Measurements from ENCODE around the gene ANKZF1. TPM values are rescaled to one million over a fixed set of nuclear protein-coding genes. Genes with fewer than 3 reads are reported as not detected.

Gene ANKZF1
- 33.5 and 40.4 TPM in 2 replicates for total RNA-seq (2014; rRNA removed; shearing (Covaris generic))

DNA sequence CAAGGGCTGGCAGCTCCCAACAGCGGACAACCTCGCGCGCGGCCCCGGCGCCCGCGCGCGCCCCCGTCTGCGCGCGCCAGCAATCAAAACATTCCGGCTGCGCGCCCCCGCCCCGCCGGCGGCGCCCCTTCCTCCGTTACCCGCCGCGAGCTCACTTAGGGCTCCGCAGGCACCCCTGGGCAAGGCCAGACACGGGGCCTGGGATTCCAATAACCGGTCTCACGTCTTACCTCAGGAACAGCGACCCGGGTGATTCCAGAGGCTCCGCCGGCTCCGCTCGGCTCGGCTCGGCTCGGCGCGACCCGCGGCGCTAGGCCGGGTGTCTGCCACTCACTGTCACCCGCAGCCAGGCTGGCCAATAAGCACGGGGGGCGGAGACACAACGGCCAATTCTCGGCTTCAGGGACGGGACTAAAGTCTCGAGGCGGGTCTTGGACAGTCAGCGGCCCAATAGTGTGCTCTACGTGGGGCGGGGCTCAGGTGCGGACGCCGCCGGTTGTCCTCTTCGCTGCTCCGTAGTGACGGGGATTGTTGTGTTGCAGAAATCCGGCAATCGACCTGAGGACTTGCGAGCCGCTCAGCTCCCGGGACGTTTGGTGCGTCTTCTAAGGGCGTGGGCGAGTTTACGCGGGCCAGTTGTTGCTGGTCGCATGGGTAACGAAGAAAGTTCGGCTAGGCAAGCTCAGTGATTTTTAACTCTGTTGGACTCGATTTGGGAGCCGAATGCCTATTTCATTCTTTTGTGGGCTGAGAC lies at the start of gene ANKZF1, which contains the start of gene ATG9A:
TSS of gene ANKZF1 (plus strand) at position 502 of the 754 bp plus-strand sequence. CDS start 452 bp downstream, outside the sequence.
TSS of gene ATG9A (minus strand) at position 332 of the 754 bp plus-strand sequence. CDS start 1,612 bp downstream, outside the sequence.

DNA sequence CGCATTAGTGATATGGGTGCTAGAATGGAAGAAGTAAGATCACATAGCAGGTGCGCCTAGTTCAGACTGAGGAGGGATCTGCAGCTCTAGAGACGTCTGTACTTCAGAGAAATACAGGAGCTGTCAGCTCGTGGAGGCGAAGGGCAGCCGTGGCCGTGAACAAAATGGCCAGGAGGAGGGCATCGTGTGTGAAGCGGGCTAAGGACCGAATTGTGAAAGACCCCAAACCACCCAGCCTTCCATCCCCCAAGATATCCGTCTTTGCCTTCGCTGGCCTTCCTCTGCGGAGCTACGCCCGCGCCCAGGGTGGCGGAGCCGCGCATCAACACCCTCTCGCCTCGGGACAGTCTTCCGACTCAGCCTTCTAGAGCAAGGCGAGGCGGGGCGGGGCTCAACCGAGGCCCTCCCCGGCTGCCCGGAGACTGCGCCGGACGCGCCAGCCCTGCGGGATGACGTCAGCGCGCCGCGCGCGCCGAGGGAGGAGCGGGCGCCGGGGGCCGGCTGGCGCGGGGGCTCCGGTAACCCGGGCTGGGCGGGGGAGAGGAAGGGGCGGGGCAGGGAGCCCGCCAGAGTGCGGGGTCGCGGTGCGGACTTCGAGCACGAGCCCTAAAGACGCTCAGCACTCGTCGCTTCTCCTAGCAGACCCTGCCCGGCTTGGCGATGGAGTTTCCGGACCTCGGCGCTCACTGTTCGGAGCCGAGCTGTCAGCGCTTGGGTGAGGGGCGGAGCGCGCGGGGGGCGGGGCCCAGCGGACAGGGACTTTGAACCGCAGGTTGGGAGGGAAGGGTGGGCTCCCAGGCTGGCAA lies 23.1 kb upstream of the ANKZF1 start, which contains the start of gene ZFAND2B:
TSS of gene ZFAND2B (plus strand) at position 455 of the 806 bp plus-strand sequence. CDS start at position 661, 206 bp downstream.

GRCh38 chr2:219218732-219219701 lies 10.6 kb upstream of the ANKZF1 start, which contains the start of gene ABCB6:
Gene ABCB6, minus strand, starts transcription at chr2:219218958. Its CDS starts 285 bp downstream, at chr2:219218673.

GRCh38 chr2:219245148-219245898 lies 15.7 kb downstream of the ANKZF1 start, which contains the start of the genes GLB1L and STK16:
Gene GLB1L, minus strand, starts transcription at chr2:219245444. Its CDS starts 1,871 bp downstream, at chr2:219243573.
Gene STK16, plus strand, starts transcription at chr2:219245479. Its CDS starts 521 bp downstream, at chr2:219246000.

DNA sequence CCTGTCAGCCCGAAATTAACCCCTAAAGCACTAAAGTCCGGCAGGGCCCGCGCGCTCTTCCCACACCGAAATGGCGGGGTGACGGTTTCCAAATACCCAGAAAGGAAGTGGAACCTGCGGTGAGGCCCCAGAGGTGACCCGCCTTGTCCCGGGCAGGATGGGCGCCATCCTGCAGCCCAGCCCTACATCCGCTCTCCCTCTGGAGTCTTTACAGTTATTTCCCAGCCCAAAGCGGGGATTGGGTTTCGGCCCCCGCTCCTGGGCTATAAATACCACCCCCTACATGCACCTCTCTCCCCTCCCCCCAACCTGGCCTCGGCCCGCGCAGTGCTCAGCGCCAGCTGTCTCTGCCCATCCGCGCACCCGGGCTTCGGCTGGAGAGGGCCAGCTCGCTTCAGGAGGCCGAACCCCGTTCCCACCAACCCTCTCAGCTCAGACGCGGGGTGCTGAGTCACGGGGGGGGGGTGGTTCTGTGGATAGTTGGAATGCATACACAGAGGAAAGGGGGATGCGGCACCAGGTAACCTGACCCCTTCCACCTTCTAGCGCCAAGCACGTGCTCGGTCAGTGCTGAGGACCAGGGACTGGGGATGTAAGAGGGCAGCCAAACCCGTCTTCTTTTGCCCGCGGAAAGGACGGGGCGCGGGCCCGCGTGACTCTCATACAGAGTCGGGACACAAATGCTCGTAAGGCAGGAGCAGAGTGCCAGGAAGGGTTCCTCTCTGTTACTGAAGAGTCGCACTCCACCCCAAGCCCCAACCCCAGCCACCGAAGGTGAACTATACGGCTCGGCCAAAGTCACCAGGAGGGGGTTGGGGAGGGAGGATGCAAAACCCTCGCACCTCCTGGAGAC lies 23.5 kb downstream of the ANKZF1 start, which contains the start of gene TUBA4B:
TSS of gene TUBA4B (plus strand) at position 344 of the 853 bp plus-strand sequence. CDS start at position 509, 165 bp downstream.

GRCh38 chr2:219253753-219254589 lies 24.4 kb downstream of the ANKZF1 start, which contains the start of gene TUBA4A:
Gene TUBA4A, minus strand, starts transcription at chr2:219253918. Its CDS starts 60 bp downstream, at chr2:219253858.

GRCh38 chr2:219279151-219279915 lies 49.7 kb downstream of the ANKZF1 start, which contains the start of gene DNAJB2:
Gene DNAJB2, plus strand, starts transcription at chr2:219279366. Its CDS starts 468 bp downstream, at chr2:219279834.

Other genes starting within 250 kb of the ANKZF1 start
- not detected in 2 replicates for gene FEV, start 244.6 kb upstream of the ANKZF1 start, total RNA-seq (2014; rRNA removed; shearing (Covaris generic))
- 4.2 TPM in 1 of 2 replicates, not detected in the other for gene CRYBA2, start 236.4 kb upstream of the ANKZF1 start, total RNA-seq (2014; rRNA removed; shearing (Covaris generic))
- 0.08 TPM in 1 of 2 replicates, not detected in the other for gene CFAP65, start 188.3 kb upstream of the ANKZF1 start, total RNA-seq (2014; rRNA removed; shearing (Covaris generic))
- gene IHH, start 168.9 kb upstream of the ANKZF1 start, total RNA-seq (2014; rRNA removed; shearing (Covaris generic)) = not detected in 2 replicates
- 9.2 and 12.6 TPM in 2 replicates for gene NHEJ1, start 69.0 kb upstream of the ANKZF1 start, total RNA-seq (2014; rRNA removed; shearing (Covaris generic))
- 0.19 and 0.42 TPM in 2 replicates for gene SLC23A3, start 59.8 kb upstream of the ANKZF1 start, total RNA-seq (2014; rRNA removed; shearing (Covaris generic))
- gene CNPPD1, start 52.9 kb upstream of the ANKZF1 start, total RNA-seq (2014; rRNA removed; shearing (Covaris generic)) = 21.7 and 25.0 TPM in 2 replicates
- gene RETREG2, start 51.5 kb upstream of the ANKZF1 start, total RNA-seq (2014; rRNA removed; shearing (Covaris generic)) = 22.8 and 23.2 TPM in 2 replicates
- gene ZFAND2B, start 23.0 kb upstream of the ANKZF1 start, total RNA-seq (2014; rRNA removed; shearing (Covaris generic)) = 17.7 and 22.0 TPM in 2 replicates
- gene ABCB6, start 10.8 kb upstream of the ANKZF1 start, total RNA-seq (2014; rRNA removed; shearing (Covaris generic)) = 24.7 and 25.5 TPM in 2 replicates
- 38.7 and 42.7 TPM in 2 replicates for gene ATG9A, start 170 bp upstream of the ANKZF1 start, total RNA-seq (2014; rRNA removed; shearing (Covaris generic))
- gene GLB1L, start 15.6 kb downstream of the ANKZF1 start, total RNA-seq (2014; rRNA removed; shearing (Covaris generic)) = 10.8 and 14.0 TPM in 2 replicates
- gene STK16, start 15.7 kb downstream of the ANKZF1 start, total RNA-seq (2014; rRNA removed; shearing (Covaris generic)) = 10.3 and 12.0 TPM in 2 replicates
- gene TUBA4B, start 23.4 kb downstream of the ANKZF1 start, total RNA-seq (2014; rRNA removed; shearing (Covaris generic)) = not detected in 2 replicates
- gene TUBA4A, start 24.1 kb downstream of the ANKZF1 start, total RNA-seq (2014; rRNA removed; shearing (Covaris generic)) = 0.11 and 0.75 TPM in 2 replicates
- gene DNAJB2, start 49.6 kb downstream of the ANKZF1 start, total RNA-seq (2014; rRNA removed; shearing (Covaris generic)) = 14.3 and 22.2 TPM in 2 replicates
- gene PTPRN, start 79.6 kb downstream of the ANKZF1 start, total RNA-seq (2014; rRNA removed; shearing (Covaris generic)) = 2.8 and 3.5 TPM in 2 replicates
- not detected in 2 replicates for gene RESP18, start 102.9 kb downstream of the ANKZF1 start, total RNA-seq (2014; rRNA removed; shearing (Covaris generic))
- gene DNPEP, start 158.1 kb downstream of the ANKZF1 start, total RNA-seq (2014; rRNA removed; shearing (Covaris generic)) = 33.4 and 47.8 TPM in 2 replicates
- gene DES, start 188.6 kb downstream of the ANKZF1 start, total RNA-seq (2014; rRNA removed; shearing (Covaris generic)) = not detected in 2 replicates
- gene SPEG, start 205.0 kb downstream of the ANKZF1 start, total RNA-seq (2014; rRNA removed; shearing (Covaris generic)) = 8.8 and 14.3 TPM in 2 replicates

All from A375 (cell line).